OCI-M2 (cell line): Measurements from ENCODE around the gene RGS3.
"Not testable (repeated sequence)": the region's sequence is repeated elsewhere in the genome, so short reads cannot be mapped to it uniquely, and the experiment has no call there.

ENCODE experiments used
- DNase-seq: peaks from one replicate; lab custom pipeline; 2025; ENCODE audit not compliant: unreplicated experiment; lab: John Stamatoyannopoulos, UW

RGS3 gene

GRCh38 chr9:113631871-113632665, 168.5 kb downstream of the RGS3 start:
- no peak for DNase-seq

DNA sequence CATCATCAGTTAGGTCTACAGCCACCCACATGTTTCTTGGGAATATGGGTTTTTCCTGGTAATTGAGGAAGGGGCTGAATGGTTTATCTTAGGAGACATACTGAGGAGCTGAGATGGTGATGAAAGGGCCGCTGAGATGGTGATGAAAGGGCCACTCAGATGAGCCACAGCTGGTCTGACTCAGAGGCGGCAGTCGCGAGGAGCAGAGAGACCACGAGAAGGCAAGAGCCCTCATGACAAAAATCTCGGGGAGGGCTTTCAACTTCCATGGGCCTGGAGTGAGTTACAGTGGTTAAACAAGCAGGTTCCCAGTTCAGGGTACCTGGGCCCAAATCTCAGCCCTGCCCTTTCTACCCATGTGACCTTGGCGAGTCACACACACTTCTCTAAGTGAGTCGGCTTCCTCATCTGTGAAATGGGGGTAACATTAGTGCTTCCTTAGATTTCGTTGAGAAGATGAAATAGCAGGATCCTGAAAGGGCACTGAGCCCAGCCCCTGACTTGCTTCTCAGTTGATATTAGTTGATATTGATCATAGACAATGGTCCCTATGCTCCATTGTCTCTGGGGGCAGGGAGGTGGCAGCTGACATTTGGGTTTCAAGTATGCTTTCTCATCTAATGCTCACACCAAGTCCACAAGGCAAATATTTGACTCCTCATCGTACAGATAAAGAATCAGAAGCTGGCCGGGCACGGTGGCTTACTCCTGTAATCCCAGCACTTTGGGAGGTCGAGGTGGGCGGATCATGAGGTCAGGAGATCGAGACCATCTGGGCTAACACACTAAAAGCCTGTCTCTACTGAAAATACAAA, 169.5 kb downstream of the RGS3 start:
- no peak for DNase-seq

GRCh38 chr9:113633782-113634595, 170.5 kb downstream of the RGS3 start:
- no peak for DNase-seq

DNA sequence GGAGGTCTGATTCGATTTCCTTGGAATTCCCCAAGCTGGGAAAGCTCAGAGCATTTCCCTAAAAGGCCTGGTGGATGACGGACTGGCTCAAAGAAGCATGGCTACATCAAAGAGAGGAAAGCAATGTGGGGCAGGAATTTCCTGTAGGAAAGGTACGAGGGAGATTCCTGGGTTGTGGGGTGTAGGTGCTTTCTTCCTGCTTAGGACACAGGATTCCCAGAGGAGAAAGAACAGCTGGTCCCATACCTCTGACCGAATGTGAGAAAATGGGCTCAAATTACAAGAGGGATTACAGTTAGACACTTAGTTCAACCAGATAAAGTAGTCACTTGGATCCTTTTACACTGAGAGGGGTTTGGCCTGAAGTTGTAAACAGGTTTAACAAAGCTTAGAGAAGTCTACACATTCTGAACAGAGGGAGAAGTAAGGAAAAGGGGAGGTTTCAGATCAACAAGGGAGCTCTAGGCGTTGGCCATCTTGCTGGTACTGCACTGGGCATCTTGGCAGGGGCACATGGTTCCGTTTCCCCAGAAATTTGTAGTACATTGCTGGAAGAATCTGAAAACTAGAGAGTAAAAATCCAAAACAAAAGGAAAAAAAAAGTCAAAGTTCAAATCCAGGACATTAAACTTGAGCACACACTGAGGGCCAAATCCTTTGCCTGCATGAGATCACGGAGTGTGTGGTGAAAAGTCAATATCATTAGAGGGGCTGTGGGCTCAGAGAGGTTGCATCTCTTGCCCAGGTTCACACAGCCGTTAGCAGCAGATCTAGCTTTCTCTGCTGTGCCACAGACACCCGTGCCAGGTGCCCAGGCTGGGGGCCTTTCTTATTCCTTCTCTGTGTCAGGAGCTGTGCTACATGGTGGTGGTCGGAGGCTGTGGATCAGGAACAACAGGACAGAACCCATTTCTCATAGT, 171.3 kb downstream of the RGS3 start:
- no peak for DNase-seq

DNA sequence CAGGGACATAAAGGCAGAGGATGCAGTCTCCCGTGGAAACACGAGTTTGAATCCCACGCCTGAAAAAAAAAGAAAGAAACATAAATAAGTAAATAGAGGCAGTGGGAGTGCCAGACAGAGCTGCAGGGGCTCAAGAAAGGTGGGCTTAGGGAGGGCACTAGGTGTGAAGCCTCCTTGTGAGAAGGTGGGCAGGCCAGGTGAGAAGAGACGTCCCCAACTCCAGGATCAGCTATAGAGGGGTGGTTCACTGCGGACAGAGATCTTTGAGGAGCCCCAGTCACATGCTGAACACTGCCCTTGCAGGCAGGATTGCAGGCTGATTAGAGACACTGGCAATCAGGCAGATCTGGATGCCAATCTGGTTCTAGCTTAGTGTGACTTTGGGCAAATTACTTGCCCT, 172.1 kb downstream of the RGS3 start:
- no peak for DNase-seq

DNA sequence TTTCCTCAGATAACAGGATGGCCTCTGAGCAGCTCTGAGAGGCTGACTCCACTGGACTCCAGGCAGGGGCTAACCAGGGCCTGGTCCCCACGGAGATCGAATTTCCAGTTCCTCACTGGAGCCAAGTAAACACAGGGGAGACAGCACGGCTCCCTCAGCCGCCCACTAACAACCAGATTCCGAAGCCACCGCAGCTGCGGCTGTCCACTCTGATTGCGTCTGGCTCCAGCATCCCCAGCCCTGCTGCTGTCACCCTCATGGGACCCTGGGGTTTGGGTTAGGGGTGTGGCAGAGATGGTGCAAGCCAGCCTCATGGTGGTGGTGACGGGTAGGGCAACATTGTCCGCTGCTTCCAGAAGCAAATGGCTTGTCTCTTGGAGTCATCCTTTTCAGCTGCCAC, 172.6 kb downstream of the RGS3 start:
- DNase-seq, result no peak

DNA sequence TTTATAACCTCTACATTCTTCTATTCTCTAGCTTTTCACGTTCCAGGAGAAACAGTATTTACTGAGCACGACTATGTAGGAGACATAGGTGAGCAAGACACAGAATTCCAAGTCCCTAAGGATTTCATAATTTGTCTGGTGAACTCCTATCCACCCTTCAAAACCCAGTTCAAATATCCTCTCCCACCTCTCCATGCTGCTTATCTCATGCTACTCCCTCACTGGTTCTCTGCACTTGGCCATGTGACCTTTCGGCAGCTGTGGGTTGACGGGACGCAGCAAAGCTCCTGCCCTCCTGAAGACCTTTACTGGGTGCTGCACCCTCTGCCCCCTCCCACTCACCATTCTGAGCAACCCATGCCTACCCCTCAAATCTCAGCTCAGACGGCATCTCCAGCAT, 173.2 kb downstream of the RGS3 start:
- no peak for DNase-seq

DNA sequence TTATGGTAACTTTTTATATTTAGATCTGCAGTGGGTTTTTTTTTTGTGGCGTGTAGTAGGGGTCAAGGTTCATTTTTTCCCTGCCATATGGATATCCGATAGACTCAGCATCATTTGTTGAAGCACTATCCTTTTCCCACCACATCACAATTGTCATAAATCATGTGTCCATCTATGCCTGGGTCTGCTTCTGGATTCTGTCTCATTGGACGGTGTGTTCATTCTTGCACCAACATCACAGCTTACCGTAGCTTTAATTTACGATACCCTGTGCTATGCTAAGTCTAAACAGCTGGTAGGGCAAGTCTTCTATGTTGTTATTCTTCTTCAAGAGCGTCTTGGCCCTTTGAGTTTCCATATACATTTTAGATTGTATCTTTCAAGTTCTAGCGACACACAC, 175.0 kb downstream of the RGS3 start:
- no peak for DNase-seq

GRCh38 chr9:113638897-113639296, 175.4 kb downstream of the RGS3 start:
- DNase-seq, result no peak

DNA sequence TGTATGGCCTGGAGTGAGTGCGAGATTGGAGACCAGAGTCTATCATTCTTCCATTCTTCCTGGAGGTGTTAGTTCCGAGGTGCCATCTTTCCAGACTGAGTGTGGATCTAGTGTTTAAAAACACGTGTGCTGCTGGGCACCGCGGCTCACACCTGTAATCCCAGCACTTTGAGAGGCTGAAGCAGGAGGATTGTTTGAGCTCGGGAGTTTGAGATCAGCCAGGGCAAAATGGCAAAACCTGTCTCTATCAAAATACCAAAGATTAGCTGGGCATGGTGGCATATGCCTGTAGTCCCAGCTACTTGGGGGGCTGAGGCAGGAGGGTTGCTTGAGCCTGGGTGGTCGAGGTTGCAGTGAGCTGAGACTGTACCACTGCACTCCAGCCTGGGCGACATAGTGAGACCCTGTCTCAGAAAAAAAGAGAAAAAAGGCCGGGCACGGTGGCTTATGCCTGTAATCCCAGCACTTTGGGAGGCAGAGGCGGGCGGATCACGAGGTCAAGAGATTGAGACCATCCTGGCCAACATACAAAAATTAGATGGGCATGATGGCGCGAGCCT, 176.0 kb downstream of the RGS3 start:
- DNase-seq, result not testable (repeated sequence)

DNA sequence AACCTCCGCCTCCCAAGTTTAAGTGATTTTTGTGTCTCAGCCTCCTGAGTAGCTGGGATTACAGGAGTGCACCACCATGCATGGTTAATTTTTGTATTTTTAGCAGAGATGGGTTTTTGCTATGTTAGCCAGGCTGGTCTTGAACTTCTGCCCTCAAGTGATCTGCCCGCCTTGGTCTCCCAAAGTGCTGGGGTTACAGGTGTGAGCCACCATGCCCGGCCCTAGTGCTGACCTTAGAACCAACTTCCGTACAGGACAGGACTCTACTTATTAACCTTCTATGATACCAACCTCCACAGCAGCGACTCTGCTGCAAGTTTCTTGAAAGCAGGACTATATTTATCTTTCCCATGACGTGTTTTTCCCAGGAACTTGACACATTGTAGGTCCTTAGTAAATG, 176.9 kb downstream of the RGS3 start:
- DNase-seq, result no peak

DNA sequence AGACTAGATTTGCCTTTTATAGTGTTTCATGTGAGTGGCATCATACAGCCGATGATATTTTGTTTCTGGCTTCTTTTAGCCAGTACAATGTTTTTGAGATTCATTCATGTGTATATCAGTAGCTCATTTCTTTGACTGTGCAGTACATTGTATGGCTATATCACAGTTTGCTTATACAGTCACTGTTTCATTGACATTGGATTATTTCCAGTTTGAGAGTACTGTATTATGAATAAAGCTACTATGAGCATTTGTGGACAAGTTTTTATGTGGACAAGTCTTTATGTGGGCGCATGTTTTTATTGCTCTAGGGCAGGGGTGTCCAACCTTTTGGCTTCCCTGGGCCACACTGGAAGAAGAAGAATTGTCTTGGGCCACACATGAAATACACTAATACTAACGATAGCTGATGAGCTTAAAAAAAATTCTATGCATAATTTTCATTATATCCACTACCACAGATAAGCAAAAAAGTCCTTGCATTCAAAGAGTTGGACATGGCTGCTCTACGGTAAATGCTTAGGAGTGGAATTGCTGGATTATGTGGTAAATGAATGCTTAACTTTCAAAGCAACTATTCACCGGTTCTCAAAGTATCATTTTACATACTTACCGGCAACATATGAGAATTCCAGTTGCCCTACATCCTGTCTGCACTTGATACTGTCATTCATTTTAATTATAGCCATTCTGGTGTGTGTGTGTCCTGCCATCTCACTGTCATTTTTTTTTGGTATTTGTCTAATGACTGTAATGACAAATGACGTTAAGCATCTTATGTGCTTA, 177.8 kb downstream of the RGS3 start:
- no peak for DNase-seq

- no peak for DNase-seq
These were observed 180.8 kb downstream of the RGS3 start for GRCh38 chr9:113644321-113644720.

DNA sequence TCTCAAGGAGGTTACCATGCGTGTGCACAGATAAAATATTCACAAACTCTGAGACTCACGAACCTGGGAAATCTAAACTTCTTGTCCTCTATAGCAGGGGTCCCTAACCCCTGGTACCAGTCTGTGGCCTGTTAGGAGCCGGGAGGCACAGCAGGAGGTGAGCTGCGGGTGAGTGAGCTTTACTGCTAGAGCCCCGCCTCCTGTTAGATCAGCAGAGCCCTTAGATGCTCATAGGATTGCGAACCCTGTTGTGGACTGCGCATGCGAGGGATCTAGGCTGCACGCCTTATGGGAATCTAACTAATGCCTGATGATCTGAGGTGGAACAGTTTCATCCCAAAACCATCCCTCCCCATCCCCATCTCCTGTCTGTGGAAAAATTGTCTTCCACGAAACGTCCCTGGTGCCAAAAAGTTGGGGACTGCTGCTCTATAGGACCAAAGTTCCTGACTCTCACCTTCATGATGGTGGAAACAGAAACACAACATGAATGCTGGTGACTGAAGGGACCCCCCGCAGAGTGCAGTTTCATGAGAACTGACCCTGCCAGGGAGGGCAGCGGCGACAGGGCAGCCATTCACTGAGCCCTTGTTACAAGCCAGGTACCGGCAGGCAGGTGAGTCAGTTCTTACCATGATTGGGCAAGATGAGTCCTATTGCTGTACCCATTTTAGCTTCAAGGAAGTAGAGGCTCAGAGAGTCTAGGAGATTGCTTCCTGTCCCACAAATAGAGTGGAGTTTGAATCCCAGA, 181.9 kb downstream of the RGS3 start:
- no peak for DNase-seq

DNA sequence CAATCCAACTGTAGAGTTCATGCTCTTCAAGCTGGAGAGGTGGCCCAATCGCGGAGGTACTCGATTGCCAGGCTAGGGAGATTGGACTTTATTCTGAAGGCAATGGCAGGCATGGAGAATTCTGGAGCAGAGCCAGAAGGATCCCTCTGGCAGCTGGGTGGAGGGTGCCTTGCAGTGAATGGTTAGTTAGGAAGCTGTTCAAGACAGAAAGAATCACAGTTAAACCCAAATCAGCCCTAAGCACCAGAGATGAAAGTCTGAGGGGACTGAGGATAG, 182.4 kb downstream of the RGS3 start:
- no peak for DNase-seq

GRCh38 chr9:113646491-113646890, 183.0 kb downstream of the RGS3 start:
- no peak for DNase-seq
